Mucosa of rectum (tissue), 2 donors: ENCODE results near the gene AUP1.

Experiments used
- H3K27ac ChIP-seq, 2 donors: one replicate each; pipeline ENCODE4 v1.7.0; 2013; ENCODE audit warnings: inconsistent platforms in 2 of 2, low read depth in 2 of 2, low read length in 2 of 2
- H3K27me3 ChIP-seq, 2 donors: one replicate each; pipeline ENCODE4 v1.7.0; 2013; ENCODE audit warnings: low read length in 2 of 2; ENCODE audit not compliant: control insufficient read depth in 2 of 2, insufficient read depth in 2 of 2
- H3K36me3 ChIP-seq, 2 donors: one replicate each; pipeline ENCODE4 v1.7.0; 2013; ENCODE audit warnings: low read length in 2 of 2; ENCODE audit not compliant: control insufficient read depth in 2 of 2, insufficient read depth in 2 of 2
- H3K4me1 ChIP-seq, 2 donors: one replicate each; pipeline ENCODE4 v1.7.0; 2013; ENCODE audit warnings: low read length in 2 of 2, mild to moderate bottlenecking in 1 of 2; ENCODE audit not compliant: control insufficient read depth in 2 of 2, insufficient read depth in 2 of 2
- H3K4me3 ChIP-seq, 2 donors: one replicate each; pipeline ENCODE4 v1.7.0; 2013; ENCODE audit warnings: low read length in 2 of 2
- H3K9ac ChIP-seq, 2 donors: one replicate each; pipeline ENCODE4 v1.7.0; 2013; ENCODE audit warnings: low read length in 2 of 2, low read depth in 1 of 2, mild to moderate bottlenecking in 1 of 2
- H3K9me3 ChIP-seq, 2 donors: one replicate each; pipeline ENCODE4 v1.7.0; 2013; ENCODE audit warnings: low read length in 2 of 2; ENCODE audit not compliant: control insufficient read depth in 2 of 2
- donor health status: healthy.
- donor health status: Normal muscosa, but diverticular disease.

Gene AUP1

DNA sequence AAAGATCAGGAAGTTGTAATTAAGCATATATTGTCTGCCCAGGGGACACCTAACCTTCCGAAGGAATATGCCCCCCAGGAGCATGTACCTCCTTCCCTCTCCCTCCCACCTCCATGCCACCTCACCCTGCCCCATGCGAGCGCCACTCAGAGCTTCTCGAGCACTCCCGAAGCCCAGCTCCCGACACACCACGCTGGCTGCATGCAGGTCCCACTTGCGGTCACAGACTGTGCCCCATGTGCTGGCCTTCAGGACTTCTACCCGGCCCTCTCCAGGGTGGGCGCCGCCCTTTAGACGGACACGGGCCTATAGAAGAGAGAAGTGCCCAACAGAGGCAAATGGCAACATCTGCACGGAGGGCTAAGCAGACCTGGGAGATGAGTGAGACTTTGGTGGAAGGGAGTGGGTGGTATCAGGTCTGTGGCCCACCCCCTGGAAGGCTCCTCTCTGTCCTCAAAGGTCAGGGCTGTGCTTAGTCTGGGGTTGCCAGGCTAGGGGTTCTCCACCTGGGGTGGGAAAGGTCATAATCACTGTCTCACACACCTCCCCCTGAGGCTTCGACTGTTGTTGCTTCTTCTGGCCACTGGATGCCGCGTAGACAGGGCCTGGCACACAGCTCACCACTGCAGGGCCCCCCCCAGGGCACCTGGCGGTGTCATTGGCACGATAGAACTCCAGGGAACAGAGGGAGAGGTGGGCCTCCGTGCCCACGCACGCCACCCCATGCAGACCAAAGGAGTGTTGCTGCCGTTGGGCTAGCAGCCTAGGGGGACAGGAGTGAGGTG is 6.9 kb upstream of the AUP1 start:
- Histone ChIP-seq H3K27ac (no peak overlapping the region), H3K9me3 (no peaks in the 10 kb centered on the region), H3K36me3 (peaks cover 6 to 10% of the 10 kb centered on the region in 2 donors), H3K9ac (no peak overlapping the region), H3K27me3 (no peaks in the 10 kb centered on the region), H3K4me3 (no peak overlapping the region), H3K4me1 (peaks cover under 1 to 3% of the 10 kb centered on the region in 2 donors)

- no peaks in the 10 kb centered on the region for H3K9me3 ChIP-seq
- H3K36me3 ChIP-seq = peaks cover 6 to 10% of the 10 kb centered on the region in 2 donors
- H3K9ac ChIP-seq = no peak overlapping the region
Measured at GRCh38 chr2:74535440-74535965, 6.0 kb upstream of the AUP1 start.

DNA sequence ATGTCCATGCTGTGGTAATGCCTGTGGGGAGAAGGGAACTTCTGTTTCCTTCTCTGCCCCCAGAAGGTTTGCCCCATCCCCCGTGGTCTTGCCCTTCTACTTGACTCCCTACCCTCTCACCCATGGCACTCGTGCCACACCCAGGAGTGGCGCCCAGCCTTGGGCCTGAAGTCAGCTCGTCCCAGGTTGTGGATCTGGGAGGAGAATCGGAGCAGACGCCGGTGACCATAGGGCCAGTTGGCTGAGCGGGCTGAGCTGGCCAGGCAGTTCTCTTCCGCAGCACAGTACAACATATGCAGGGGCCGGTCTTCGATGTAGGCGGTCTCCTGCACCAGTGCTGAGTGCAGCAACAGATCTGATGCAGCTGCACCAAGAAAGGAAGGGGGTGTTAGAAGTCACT is 4.9 kb upstream of the AUP1 start:
- H3K9me3 ChIP-seq = no peaks in the 10 kb centered on the region
- H3K36me3 ChIP-seq = peaks cover 6 to 10% of the 10 kb centered on the region in 2 donors
- no peaks in the 10 kb centered on the region for H3K27me3 ChIP-seq
- no peak overlapping the region for H3K27ac ChIP-seq
- no peak overlapping the region for H3K4me3 ChIP-seq
- no peak overlapping the region for H3K9ac ChIP-seq
- peaks cover 8 to 13% of the 10 kb centered on the region in 2 donors for H3K4me1 ChIP-seq

More at GRCh38 chr2:74535440-74535965, 6.0 kb upstream of the AUP1 start:
- Histone ChIP-seq H3K4me3 (no peak overlapping the region), H3K27ac (no peak overlapping the region), H3K27me3 (no peaks in the 10 kb centered on the region), H3K4me1 (peaks cover 8 to 12% of the 10 kb centered on the region in 2 donors)

- Histone ChIP-seq H3K27ac (no peak overlapping the region), H3K4me3 (no peak overlapping the region), H3K9ac (no peak overlapping the region), H3K27me3 (no peaks in the 10 kb centered on the region), H3K9me3 (no peaks in the 10 kb centered on the region), H3K36me3 (peaks cover 6 to 10% of the 10 kb centered on the region in 2 donors), H3K4me1 (peaks cover 17 to 18% of the 10 kb centered on the region in 2 donors)
Measured at GRCh38 chr2:74533464-74533863, 4.0 kb upstream of the AUP1 start.

DNA sequence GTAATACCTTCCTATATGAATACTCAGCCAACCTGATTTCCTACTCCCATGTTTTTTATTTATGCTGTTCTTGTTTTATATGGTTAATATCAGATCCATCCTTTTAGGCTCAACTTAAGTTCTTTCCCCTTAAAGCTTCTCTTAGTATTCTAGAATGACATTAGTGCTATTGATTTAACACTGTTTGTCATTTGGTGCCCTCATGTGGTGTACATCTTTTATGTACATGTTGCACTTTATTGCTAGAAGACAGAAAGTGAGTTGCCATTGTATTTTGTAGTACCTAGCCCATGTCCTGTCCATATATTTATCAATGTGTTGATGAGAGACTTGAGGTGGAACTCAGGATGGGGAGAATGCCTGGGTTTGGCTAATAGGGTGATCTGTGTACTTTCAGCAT is 2.7 kb upstream of the AUP1 start:
- H3K36me3 ChIP-seq = peaks cover 8 to 23% of the 10 kb centered on the region in 2 donors
- no peak overlapping the region for H3K4me3 ChIP-seq
- H3K27ac ChIP-seq = no peak overlapping the region
- peaks cover 23 to 24% of the 10 kb centered on the region in 2 donors for H3K4me1 ChIP-seq
- H3K9ac ChIP-seq = no peak overlapping the region
- H3K9me3 ChIP-seq = no peaks in the 10 kb centered on the region
- no peaks in the 10 kb centered on the region for H3K27me3 ChIP-seq

DNA sequence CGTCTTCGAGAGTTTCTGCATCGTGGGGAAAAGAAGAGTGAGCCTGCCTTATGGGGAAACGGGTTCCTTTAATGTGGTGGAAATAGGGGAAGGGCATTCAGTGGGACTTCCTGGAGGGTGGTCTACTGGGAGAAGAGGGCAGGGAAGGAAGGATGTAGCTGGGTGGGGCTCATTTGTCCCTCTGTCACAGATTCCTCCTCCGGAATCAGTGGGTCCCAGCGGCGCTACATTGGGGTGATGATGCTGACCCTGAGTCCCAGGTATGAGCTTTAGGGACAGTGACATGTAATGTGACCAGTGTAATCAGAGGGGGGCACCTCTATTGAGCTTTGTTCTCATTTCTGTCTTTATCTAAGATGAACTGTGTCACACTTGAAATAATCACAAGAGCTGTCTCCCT is 2.2 kb upstream of the AUP1 start:
- Histone ChIP-seq H3K4me1 (peaks cover 23 to 25% of the 10 kb centered on the region in 2 donors), H3K4me3 (no peak overlapping the region), H3K27me3 (no peaks in the 10 kb centered on the region), H3K27ac (no peak overlapping the region), H3K36me3 (peaks cover 14 to 28% of the 10 kb centered on the region in 2 donors), H3K9ac (no peak overlapping the region), H3K9me3 (no peaks in the 10 kb centered on the region)

- H3K9me3 ChIP-seq = no peaks in the 10 kb centered on the region
- H3K9ac ChIP-seq = peak overlapping the region; percentile 83 to 88
- H3K27me3 ChIP-seq = no peaks in the 10 kb centered on the region
- peaks cover 25 to 28% of the 10 kb centered on the region in 2 donors for H3K4me1 ChIP-seq
- H3K36me3 ChIP-seq = peaks cover 18 to 37% of the 10 kb centered on the region in 2 donors
- H3K27ac ChIP-seq = peak overlapping the region; percentile 68 to 90
- H3K4me3 ChIP-seq = peak overlapping the region; percentile 94 to 97
Measured at GRCh38 chr2:74530239-74531187, 1.0 kb upstream of the AUP1 start.

DNA sequence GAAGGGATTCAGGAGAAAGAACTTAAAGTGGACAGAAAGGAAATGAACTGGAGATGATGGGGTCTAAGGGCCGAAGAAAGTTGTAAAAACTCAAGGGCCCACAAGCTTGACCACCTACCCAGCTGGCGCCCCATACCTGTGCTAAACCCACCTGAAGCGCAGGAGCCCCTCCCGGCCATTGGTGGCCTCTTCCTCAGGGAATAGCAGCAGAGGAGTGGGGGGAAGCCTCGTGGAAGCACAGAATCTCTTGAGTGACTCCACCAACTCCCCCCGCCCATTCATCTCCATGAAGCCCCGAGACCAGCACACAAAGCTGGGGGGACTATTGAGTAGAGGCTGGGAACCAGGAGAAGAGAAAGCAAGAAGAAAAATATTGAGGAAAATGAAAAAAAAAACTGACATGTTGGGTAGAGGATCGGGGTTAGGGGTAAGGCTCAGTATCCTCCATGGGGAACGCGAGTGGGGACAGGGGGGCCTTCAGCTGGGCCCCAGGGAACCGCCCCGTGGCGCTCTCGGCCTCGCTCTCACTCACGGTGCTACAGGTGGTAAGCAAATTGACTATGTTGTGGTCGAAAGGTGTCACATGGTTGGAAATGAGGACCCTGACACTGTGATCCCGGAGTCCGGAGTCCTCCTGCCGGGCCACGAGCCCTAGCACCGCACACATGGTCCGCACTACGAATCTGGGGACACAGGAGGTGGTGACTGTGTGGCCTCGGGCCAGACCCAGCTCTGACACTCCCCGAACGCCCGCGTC is 728 bp downstream of the AUP1 start:
- Histone ChIP-seq H3K36me3 (peaks cover 18 to 37% of the 10 kb centered on the region in 2 donors), H3K27me3 (no peaks in the 10 kb centered on the region), H3K9ac (peak overlapping the region; percentile 88 to 96), H3K4me1 (peaks cover 32 to 33% of the 10 kb centered on the region in 2 donors), H3K9me3 (no peaks in the 10 kb centered on the region), H3K27ac (peak overlapping the region; percentile 87 to 90), H3K4me3 (peak overlapping the region; percentile 94 to 97)

GRCh38 chr2:74527741-74528140 is 1.8 kb downstream of the AUP1 start:
- Histone ChIP-seq H3K27ac (no peak overlapping the region), H3K27me3 (no peaks in the 10 kb centered on the region), H3K36me3 (peaks cover 16 to 31% of the 10 kb centered on the region in 2 donors), H3K4me3 (peak overlapping the region in 1 of 2 donors; percentile 97), H3K4me1 (peaks cover 32 to 33% of the 10 kb centered on the region in 2 donors), H3K9me3 (no peaks in the 10 kb centered on the region), H3K9ac (no peak overlapping the region)
